Measurements from ENCODE around the gene PLCD3. TPM values are rescaled to one million over a fixed set of nuclear protein-coding genes. Genes with fewer than 3 reads are reported as not detected.
A peak's percentile ranks its signal among the peaks of the same experiment; 100 is the strongest.

The PLCD3 gene
- total and polyA plus RNA-seq, 2 of the 13 experiments (the other 11 are each of a cell fraction or from before 2014, with no cell fraction given) = 11.3 to 39.1 TPM

GRCh38 chr17:45127548-45128300 lies 4.6 kb downstream of the PLCD3 start (continued):
- TF ChIP-seq THRA (CRISPR knock-in tag; IDR thresholded peaks at IDR 0.05; ENCODE audit: borderline replicate concordance) = peak; percentile 42; the same call in 1 of the 2 replicates
- TF ChIP-seq ETV6 (CRISPR knock-in tag; conservative IDR thresholded peaks at IDR 0.05) = no peak
- TF ChIP-seq HINFP (CRISPR knock-in tag; IDR thresholded peaks at IDR 0.05; ENCODE audit: low read depth) = 0 out of 2 replicates have a peak, but pooled peaks have one; percentile 21
- peak; percentile 70 for TF ChIP-seq GATAD2A (CRISPR knock-in tag; IDR thresholded peaks at IDR 0.05)
- TF ChIP-seq GABPB1 (CRISPR knock-in tag; IDR thresholded peaks at IDR 0.05) = peak; percentile 42; the same call in 1 of the 2 replicates
- no peak for TF ChIP-seq HHEX (CRISPR knock-in tag; IDR thresholded peaks at IDR 0.05)
- TF ChIP-seq, protein P1, sequence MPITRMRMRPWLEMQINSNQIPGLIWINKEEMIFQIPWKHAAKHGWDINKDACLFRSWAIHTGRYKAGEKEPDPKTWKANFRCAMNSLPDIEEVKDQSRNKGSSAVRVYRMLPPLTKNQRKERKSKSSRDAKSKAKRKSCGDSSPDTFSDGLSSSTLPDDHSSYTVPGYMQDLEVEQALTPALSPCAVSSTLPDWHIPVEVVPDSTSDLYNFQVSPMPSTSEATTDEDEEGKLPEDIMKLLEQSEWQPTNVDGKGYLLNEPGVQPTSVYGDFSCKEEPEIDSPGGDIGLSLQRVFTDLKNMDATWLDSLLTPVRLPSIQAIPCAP (CRISPR knock-in tag; IDR thresholded peaks at IDR 0.05; ENCODE audit: low read depth) = no peak
- TF ChIP-seq ZNF251 (CRISPR knock-in tag; IDR thresholded peaks at IDR 0.05) = no peak
- TF ChIP-seq KDM6A (CRISPR knock-in tag; IDR thresholded peaks at IDR 0.05; ENCODE audit: low read depth) = peak; percentile 72
- TF ChIP-seq PHF8 (CRISPR knock-in tag; IDR thresholded peaks at IDR 0.05) = no peak
- TF ChIP-seq NR3C1 (CRISPR knock-in tag; IDR thresholded peaks at IDR 0.05) = no peak
- TF ChIP-seq KDM5A (IDR thresholded peaks at IDR 0.05; ENCODE audit: borderline replicate concordance, low read length) = no peak
- TF ChIP-seq AHDC1 (CRISPR knock-in tag; IDR thresholded peaks at IDR 0.05; ENCODE audit: borderline replicate concordance) = 0 out of 2 replicates have a peak, but pooled peaks have one; percentile 45
- peak; percentile 92; the same call in 1 of the 2 replicates for TF ChIP-seq KLF12 (CRISPR knock-in tag; IDR thresholded peaks at IDR 0.05; ENCODE audit: borderline replicate concordance)
- peak; percentile 54; the same call in 1 of the 2 replicates for TF ChIP-seq ZFP37 (CRISPR knock-in tag; IDR thresholded peaks at IDR 0.05; ENCODE audit: borderline replicate concordance)
- TF ChIP-seq ZNF543 (CRISPR knock-in tag; IDR thresholded peaks at IDR 0.05) = peak; percentile 53
- no peak for TF ChIP-seq MED13 (CRISPR knock-in tag; IDR thresholded peaks at IDR 0.05)
- no peak for TF ChIP-seq MTERF4 (CRISPR knock-in tag; IDR thresholded peaks at IDR 0.05)
